Motor neuron (in vitro differentiated cells): ENCODE data around the gene DDRGK1. TPM values are rescaled to one million over a fixed set of nuclear protein-coding genes. Genes with fewer than 3 reads are reported as not detected.

ENCODE experiments used
- ATAC-seq, 8 experiments: fragments of 200-7000 bp; cut with Tn5 transposase; replicated peaks in 6 of 8; 2 replicates each; pipeline ENCODE4 v1.8.0; 2021; ENCODE audit warnings: mild to moderate bottlenecking in 8 of 8, moderate library complexity in 8 of 8
- H3K27ac ChIP-seq, 2 donors: fragments of 250-450 bp; sonication (Bioruptor Pico); 2 replicates each; pipeline ENCODE4 v1.9.0; 2021; ENCODE audit warnings: antibody characterized with exemption in 2 of 2, mild to moderate bottlenecking in 2 of 2, moderate library complexity in 1 of 2
- H3K4me1 ChIP-seq, 2 donors: fragments of 250-450 bp; sonication (Bioruptor Pico); replicated peaks in 1 of 2; 2 replicates each; pipeline ENCODE4 v1.6.1; 2021; ENCODE audit warnings: antibody characterized with exemption in 2 of 2, mild to moderate bottlenecking in 2 of 2, moderate library complexity in 1 of 2
- H3K4me3 ChIP-seq, 5 donors: fragments of 250-450 bp; sonication (Bioruptor Pico); 2 replicates each; pipeline ENCODE4 v1.9.0; 2021; ENCODE audit warnings: antibody characterized with exemption in 5 of 5, mild to moderate bottlenecking in 5 of 5, moderate library complexity in 4 of 5
- WGBS, 10 experiments: fragments of 450-650 bp; shearing (Covaris generic); methylation state at CpG; one replicate each; pipeline ENCODE4 v1.0.0; 2022; 5-methylcytosine and 5-hydroxymethylcytosine counted together
- in situ Hi-C, 9 experiments: fragments of 400-800 bp; cut with MboI; loops; one replicate each; pipeline ENCODE4 v1.15.0; 2021; ENCODE audit warnings: low sequenced_read_pairs in 9 of 9, low pct_unique_long_range_greater_than_20kb in 2 of 9; ENCODE audit not compliant: unreplicated experiment in 9 of 9
- total RNA-seq, 8 experiments: library from RNA; unstranded; fragments of 300-600 nt; gene quantifications; 2 replicates each; pipeline versions ENCODE4 v1.2.3 to v1.2.4, GENCODE V29; 2022

DDRGK1 gene
- total RNA-seq, 8 experiments from 2014 or later, result 44.9 to 71.8 (median 53.6) TPM

DNA sequence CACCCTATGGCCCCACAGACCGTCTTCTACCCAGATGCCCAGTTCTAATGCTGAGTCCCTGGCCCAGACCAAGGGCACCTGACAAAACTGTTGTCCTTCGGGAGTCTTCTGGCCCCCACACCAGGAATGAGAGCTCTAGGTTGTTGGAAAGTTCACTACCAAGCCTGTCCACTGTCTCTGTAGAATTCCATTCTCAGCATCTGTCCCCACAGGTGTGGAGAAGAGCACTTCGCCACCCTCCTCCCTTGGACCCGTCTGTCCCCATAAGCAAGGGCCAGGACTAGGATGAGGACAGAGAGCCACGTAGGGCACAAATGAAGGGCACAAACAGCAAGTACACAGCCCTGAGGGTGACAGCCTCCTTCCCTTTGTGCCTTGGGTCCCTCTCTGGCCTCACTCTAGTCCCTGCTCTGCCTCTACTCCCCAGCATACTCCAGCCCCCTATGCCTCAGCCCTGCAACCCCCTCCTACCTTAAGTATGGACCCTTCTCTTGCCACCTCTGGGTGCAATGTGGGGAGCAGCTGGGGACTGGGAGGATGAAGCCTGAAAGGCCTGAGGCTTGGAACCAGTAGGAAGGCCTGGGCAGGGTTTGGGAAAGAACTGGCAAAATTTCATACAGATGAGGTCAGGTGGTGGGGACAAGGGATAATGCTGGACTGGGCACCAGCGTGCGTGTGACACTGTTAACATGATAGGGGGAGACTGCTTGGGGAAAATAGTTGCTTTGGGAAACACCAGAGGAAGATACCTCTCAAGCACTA, 35.5 kb downstream of the DDRGK1 start:
- no peak overlapping the region for H3K27ac ChIP-seq
- ATAC-seq, result no peak
- WGBS, 10 experiments, result 60 to 100% (median 85%) methylated on average over 2 to 5 of the region's 7 CpGs; no CpG with 5 or more reads in 4 of the 10 experiments
- in situ Hi-C loops, result no loop called here
- no peak overlapping the region for H3K4me3 ChIP-seq
- H3K4me1 ChIP-seq, result peaks cover 2 to 4% of the 10 kb centered on the region in 2 donors

DNA sequence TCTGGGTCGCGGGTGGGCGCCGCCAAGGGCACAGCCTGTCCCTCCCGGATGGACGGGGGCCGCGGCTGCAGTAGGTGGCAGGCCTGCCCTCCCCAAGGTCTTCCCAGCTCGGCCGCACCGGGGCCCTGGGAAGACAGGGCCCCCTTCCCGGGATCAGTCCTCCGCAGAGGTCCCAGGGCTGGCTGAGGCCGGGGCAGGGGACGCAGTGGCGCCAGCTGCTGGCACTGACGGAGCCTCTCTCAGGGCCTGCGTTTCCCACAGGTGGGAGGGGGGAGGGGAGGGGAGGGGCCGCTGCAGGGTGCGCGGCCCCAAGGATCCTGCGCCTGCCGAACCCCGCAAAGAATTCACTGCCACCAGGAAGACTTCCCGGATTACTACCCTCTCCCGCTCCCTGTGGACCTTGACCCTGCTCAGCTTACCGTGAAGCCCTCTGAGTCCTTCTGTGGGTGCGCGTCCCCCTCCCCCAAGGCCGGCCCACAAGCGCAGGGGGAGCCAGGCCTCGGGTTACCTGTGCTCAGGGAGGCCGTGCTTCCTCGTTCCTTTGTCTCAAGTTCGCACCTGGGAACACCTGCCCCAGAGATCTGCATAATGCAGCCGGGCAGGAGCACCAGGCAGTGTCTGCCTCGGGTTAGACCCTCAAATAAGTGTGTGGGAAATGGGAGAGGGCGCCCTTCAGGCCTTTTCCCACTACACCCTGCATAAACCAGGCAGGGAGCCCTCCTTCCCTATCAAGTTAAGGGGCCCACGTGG, 36.2 kb downstream of the DDRGK1 start:
- Histone ChIP-seq H3K27ac (no peak overlapping the region), H3K4me1 (peaks cover 2 to 4% of the 10 kb centered on the region in 2 donors), H3K4me3 (no peak overlapping the region)
- in situ Hi-C loops, result no loop called here
- no peak for ATAC-seq
- WGBS, 10 experiments, result 18 to 60% (median 40%) methylated on average over 1 to 10 of the region's 39 CpGs; no CpG with 5 or more reads in 5 of the 10 experiments

DNA sequence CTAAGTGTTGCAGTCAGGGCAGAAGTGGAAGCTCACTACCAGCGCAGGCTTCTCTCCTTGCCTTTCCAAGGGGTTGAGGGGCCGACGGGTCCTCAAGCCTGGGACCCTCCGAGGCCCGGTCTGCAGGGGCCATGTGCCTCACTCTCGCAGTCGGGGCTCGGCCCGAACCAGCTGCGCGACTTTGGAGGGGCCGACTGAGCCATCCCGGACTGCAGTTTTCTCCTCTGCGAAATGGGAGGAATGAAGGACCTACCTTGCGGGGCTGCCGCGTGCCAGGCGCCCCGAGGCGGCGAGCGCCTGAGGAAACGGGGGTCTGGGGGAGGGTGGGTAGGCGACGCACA, 36.8 kb downstream of the DDRGK1 start:
- WGBS, 10 experiments, result 80% methylated on average over 1 of the region's 25 CpGs; no CpG with 5 or more reads in 9 of the 10 experiments
- Histone ChIP-seq H3K4me3 (no peak overlapping the region), H3K27ac (no peak overlapping the region), H3K4me1 (peaks cover 2 to 4% of the 10 kb centered on the region in 2 donors)
- no peak for ATAC-seq
- in situ Hi-C loops, result no loop called here

DNA sequence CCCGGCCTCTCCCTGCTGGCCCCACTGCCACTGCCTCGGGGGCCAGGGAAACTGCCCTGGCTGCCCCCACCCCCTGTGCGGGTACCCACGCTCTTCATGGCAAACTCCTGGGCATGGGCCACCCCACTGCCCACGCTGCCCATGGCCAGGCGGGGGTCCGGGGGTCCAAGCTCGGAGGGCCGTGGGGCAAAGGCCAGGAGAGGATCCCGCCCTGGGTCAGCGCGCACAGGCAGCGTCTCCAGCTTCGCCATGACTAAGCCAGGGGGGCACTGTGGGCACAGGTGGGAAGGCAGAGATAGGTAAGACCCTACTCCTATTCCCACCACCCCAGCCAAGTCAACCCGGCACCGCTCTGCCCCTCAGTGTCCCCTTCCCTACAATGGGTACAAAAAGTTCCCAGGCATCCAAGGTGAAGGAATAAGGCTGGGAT, 37.6 kb downstream of the DDRGK1 start:
- no peak overlapping the region for H3K4me3 ChIP-seq
- H3K4me1 ChIP-seq, result no peaks in the 10 kb centered on the region
- no peak for ATAC-seq
- in situ Hi-C loops, result no loop called here
- WGBS, 10 experiments, result no CpG with 5 or more reads among the region's 16 CpGs
- H3K27ac ChIP-seq, result no peak overlapping the region

DNA sequence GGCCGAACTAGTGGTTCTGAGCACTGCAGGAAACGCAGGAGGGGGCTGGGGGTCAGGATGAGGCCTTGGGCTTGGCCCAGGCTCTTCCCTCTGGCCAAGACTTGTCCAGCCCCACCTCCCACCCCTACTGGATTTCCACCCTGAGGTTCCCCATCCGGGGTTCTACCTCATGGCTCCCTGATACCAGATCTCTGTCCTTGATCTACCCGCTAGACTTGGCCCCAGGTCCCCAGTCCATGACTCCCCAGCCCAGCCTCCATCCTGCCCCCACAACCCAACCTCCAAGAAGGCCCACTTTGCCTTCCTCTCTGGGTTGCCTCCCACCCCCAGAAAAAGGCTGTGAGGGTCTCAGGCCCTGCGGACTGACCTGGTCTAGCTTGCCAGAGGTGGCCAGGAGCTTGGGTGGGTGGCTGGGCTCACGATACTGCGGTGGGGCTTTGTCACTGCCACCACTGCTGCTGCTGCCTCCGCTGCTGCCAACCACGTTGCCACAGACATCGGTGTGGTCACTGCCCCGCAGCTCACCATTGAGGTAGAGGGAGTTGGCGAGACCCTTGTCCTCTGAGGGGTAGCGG, 38.1 kb downstream of the DDRGK1 start:
- ATAC-seq, result no peak
- 60% methylated on average over 1 of the region's 13 CpGs; no CpG with 5 or more reads in 9 of the 10 experiments for WGBS, 10 experiments
- no peak overlapping the region for H3K27ac ChIP-seq
- H3K4me1 ChIP-seq, result no peaks in the 10 kb centered on the region
- in situ Hi-C loops, result no loop called here
- H3K4me3 ChIP-seq, result no peak overlapping the region

DNA sequence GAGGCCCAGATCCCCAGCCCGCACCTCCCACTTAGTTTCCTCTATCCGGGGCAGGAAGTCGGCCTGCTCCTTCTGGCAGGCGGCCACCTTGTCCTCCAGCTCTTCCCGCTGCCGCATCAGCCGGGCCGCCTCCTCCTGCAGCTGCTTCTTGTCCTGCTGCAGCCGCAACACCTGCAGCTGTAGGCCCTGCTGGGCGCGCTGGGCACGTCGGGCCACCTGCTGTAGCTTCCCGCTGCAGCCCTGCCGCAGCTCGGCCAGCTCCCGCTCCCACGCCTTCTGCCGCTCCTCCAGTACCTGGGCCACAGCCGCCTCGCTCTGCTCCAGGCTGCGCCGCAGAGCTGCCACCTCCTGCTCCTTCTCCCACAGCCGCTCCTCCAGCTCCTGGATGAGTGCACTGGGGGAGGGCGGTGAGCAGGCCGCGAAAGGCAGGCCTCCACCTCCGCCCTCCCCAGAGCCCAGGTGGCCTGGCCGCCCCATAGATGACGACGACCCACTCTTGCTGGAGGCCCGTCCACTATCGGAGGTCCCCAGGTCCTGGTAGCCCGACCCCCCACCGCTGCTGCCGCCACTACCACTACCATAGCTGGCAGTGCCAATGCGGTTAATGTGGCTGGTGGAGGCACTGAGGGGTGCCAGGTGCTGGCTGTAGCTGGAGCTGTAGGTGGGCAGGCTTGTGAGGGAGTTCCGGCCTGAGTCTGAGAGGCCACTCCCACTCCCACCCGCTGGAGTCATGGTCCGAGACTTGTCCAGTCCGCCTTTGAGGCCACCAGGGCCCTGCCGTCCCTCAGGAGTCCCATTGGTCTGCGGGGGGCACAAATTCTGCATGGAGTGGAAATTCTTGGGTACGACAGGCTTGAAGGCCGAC, 38.8 kb downstream of the DDRGK1 start:
- ATAC-seq, result peak in 5 of 8 experiments; percentile 6 to 52 (median 25)
- 84 to 100% (median 92%) methylated on average over 1 to 32 of the region's 45 CpGs; no CpG with 5 or more reads in 5 of the 10 experiments for WGBS, 10 experiments
- Histone ChIP-seq H3K4me3 (no peak overlapping the region), H3K27ac (no peak overlapping the region), H3K4me1 (no peaks in the 10 kb centered on the region)
- in situ Hi-C loops, result no loop called here

DNA sequence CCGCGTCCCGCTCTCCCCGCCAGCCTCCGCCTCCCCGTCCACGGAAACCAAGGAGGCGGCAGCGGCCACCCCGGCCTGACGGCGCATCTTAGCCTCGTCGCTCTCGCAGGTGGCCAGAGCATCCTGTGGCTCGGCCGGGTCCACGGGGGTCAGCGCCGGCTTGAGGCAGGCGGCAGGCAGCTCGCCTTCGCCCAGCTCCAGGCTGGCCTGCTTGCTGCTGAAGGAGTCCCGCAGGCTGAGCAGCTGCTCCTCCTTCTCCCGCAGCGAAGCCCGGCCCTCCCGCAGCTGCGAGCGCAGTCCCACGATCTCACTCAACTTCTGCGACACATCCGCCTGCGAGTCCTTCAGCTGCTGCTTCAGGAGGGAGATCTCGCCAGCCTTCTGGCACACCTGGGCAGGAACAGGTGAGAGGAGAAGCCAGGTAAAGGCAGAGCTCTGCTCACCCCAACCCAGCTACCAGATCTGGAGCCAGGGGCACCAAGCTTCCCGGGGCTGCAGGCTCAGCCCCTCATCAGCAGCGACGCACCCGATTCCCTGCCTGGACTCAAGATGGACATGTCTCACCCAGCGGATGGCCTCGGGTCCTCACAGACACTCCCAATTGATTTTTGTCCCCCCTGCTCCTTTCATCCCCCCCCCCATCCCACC, 39.6 kb downstream of the DDRGK1 start:
- 18 to 100% (median 84%) methylated on average over 1 to 11 of the region's 41 CpGs; no CpG with 5 or more reads in 6 of the 10 experiments for WGBS, 10 experiments
- H3K4me1 ChIP-seq, result no peaks in the 10 kb centered on the region
- no peak overlapping the region for H3K27ac ChIP-seq
- in situ Hi-C loops, result no loop called here
- no peak for ATAC-seq
- no peak overlapping the region for H3K4me3 ChIP-seq

DNA sequence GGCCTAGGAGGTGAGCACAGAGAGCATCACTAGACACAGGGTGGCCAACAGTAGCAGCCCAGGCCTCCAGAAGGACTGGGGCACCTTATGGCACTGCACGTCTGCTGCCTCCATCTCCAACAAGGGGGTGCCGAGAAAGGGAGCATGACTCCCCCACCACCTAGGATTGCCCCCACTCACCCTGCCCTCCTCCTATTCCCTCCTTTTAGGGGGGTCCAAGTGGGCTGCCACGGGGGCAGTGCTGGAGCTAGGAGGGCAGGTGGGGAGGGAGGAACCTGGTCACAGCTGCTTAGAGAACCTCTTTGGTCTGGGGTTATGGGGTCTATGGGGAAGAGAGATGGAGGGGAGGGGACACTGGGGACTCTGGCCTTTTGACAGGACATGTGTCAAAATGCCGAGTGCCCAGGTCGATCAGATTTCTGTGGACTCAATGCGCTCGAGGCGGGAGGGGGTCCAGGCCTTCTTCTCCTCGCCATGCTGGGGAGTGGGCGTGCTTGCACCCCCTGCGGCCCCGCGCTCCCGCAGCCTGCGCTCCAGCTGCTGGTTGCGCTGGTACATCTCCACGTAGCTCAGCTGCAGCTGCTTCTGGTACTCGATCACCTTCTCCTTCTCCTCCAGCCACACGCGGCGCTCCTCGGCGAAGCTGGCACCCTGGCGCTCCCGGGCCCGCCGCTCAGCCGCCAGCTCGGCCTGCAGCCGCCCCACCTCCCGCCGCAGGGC, 40.3 kb downstream of the DDRGK1 start:
- in situ Hi-C loops, result no loop called here
- Histone ChIP-seq H3K4me1 (no peaks in the 10 kb centered on the region), H3K27ac (no peak overlapping the region), H3K4me3 (no peak overlapping the region)
- ATAC-seq, result no peak
- 60% methylated on average over 1 of the region's 32 CpGs; no CpG with 5 or more reads in 9 of the 10 experiments for WGBS, 10 experiments

DNA sequence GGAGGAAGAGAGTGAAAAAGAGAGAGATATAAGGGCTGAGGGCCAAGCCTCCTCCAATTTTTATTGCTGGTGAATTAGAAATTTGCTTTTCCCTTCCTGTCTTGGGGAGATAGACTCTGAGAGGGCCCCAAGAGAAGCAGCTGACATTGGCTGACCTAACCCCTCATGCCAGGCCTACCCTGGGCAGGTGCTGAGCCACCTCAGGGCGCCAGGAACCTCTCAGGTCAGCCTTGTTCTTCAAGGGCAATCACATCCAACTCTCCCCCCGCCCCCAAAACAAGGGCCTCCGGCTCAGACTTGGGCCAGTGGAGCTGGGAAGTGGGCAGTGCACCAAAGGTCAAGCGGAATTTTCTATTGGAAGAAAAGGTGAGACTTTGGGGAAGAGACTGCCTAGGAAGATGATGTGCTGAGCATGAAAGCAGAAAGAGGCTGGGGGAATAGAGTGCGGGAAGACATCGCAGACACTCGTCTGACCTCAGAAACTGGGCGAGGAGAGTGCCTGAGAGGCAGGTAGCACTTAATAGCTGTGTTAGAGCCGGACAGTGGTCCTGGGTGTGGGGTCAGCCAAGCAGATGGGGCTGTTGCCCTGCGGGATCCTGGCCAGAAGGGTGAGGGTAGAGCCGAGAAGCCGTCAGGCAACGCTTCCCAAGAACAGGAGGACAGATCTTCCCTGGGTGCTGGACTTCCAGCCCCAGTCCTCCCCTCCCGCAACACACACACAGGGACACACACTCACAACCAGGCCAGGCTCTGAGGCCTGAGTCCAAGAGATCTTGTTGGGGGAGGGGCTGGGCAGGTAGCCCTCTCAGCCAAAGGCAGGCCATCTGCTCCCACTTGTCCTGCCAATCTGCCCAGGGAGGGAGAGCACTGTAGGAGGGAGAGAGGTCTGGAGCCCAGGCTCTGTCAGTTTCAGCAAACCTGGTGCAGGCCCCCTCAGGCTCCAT, 41.1 kb downstream of the DDRGK1 start:
- no peak overlapping the region for H3K27ac ChIP-seq
- WGBS, 10 experiments, result 70 to 90% (median 76%) methylated on average over 2 to 5 of the region's 14 CpGs; no CpG with 5 or more reads in 5 of the 10 experiments
- no peak overlapping the region for H3K4me3 ChIP-seq
- no peak for ATAC-seq
- in situ Hi-C loops, result no loop called here
- H3K4me1 ChIP-seq, result peaks cover 4 to 5% of the 10 kb centered on the region in 2 donors

DNA sequence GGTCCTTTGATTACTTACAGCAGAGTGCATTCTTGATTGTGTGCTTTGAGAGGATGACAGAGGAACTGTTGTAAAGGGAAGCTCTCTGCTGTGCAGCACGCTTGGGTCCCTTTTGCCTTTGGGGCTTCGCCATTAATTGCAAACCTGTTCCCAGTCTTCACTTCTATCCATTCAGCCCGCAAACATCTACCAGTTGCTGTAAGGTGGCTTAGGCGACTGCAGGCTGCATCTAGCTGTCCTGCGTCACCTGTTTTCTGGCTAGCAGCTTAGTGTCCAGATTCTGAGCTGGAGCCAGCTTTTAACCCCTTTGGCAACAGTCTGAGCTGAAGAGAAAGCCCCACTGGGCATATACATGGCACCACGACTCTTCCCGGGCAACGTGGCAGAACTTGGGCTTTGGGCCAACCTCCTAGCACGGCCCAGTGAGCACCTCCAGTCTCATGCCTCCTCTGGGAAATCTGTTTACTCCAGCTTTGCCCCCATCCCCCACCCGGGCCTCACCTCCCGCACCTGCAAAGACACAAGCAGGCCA, 42.3 kb downstream of the DDRGK1 start:
- Histone ChIP-seq H3K4me1 (peaks cover 10 to 13% of the 10 kb centered on the region in 2 donors), H3K4me3 (no peak overlapping the region), H3K27ac (no peak overlapping the region)
- 40 to 80% (median 60%) methylated on average over 1 to 6 of the region's 11 CpGs; no CpG with 5 or more reads in 3 of the 10 experiments for WGBS, 10 experiments
- in situ Hi-C loops, result no loop called here
- ATAC-seq, result no peak
